Measurements from ENCODE around the gene ZDHHC1. TPM values are rescaled to one million over a fixed set of nuclear protein-coding genes. Genes with fewer than 3 reads are reported as not detected.

Gene ZDHHC1
- total RNA-seq, 4 donors from 2014 or later: 7.1 to 36.3 (median 20.5) TPM

GRCh38 chr16:67456391-67457081, 40.3 kb upstream of the ZDHHC1 start:
- TF ChIP-seq EP300 (IDR thresholded peaks at IDR 0.05; ENCODE audit: low read depth) (no peak), POLR2A (IDR thresholded peaks at IDR 0.05) (peak; percentile 69), POLR2AphosphoS5 (IDR thresholded peaks at IDR 0.05) (peak in 2 of 3 donors; percentile 68 to 77)
- TF ChIP-seq, protein P1, sequence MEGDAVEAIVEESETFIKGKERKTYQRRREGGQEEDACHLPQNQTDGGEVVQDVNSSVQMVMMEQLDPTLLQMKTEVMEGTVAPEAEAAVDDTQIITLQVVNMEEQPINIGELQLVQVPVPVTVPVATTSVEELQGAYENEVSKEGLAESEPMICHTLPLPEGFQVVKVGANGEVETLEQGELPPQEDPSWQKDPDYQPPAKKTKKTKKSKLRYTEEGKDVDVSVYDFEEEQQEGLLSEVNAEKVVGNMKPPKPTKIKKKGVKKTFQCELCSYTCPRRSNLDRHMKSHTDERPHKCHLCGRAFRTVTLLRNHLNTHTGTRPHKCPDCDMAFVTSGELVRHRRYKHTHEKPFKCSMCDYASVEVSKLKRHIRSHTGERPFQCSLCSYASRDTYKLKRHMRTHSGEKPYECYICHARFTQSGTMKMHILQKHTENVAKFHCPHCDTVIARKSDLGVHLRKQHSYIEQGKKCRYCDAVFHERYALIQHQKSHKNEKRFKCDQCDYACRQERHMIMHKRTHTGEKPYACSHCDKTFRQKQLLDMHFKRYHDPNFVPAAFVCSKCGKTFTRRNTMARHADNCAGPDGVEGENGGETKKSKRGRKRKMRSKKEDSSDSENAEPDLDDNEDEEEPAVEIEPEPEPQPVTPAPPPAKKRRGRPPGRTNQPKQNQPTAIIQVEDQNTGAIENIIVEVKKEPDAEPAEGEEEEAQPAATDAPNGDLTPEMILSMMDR (IDR thresholded peaks at IDR 0.05): peak; percentile 60 to 89 (median 71)
- in situ Hi-C loops (cut with MboI; ENCODE audit: low pct_ligation_motif_present in 1 of 4, low pct_unique_long_range_greater_than_20kb in 1 of 4, low sequenced_read_pairs in 3 of 4): no loop called here

GRCh38 chr16:67454852-67455251, 38.6 kb upstream of the ZDHHC1 start:
- Histone ChIP-seq H3K36me3 (peaks cover 0 to 5% (median 0%) of the 10 kb centered on the region in 4 donors), H3K27me3 (no peaks in the 10 kb centered on the region), H3K27ac (peak overlapping the region in 2 of 4 donors; percentile 86 to 94), H3K9me3 (no peaks in the 10 kb centered on the region), H3K4me1 (peaks cover 56 to 86% (median 76%) of the 10 kb centered on the region in 4 donors), H3K4me3 (no peak overlapping the region)
- intact Hi-C loops (cut with DNase I; ENCODE audit: low total_unique reads): no loop called here
- WGBS, 2 donors (ENCODE audit: low coverage in 1 of 2): 92 to 100% methylated on average over 1 to 6 of the region's 6 CpGs
- TF ChIP-seq POLR2AphosphoS5 (IDR thresholded peaks at IDR 0.05): no peak
- TF ChIP-seq POLR2A (IDR thresholded peaks at IDR 0.05): no peak
- TF ChIP-seq, protein P1 (IDR thresholded peaks at IDR 0.05): no peak
- no peak for TF ChIP-seq EP300 (IDR thresholded peaks at IDR 0.05; ENCODE audit: low read depth)
- in situ Hi-C loops (cut with MboI; ENCODE audit: low pct_ligation_motif_present in 1 of 4, low pct_unique_long_range_greater_than_20kb in 1 of 4, low sequenced_read_pairs in 3 of 4): no loop called here
- DNase-seq: no peak

More at GRCh38 chr16:67456391-67457081, 40.3 kb upstream of the ZDHHC1 start:
- Histone ChIP-seq H3K9me3 (no peaks in the 10 kb centered on the region), H3K4me3 (peak overlapping the region in 1 of 4 donors; percentile 41), H3K36me3 (peaks cover 0 to 5% (median 0%) of the 10 kb centered on the region in 4 donors), H3K27me3 (no peaks in the 10 kb centered on the region), H3K4me1 (peaks cover 58 to 86% (median 77%) of the 10 kb centered on the region in 4 donors), H3K27ac (peak overlapping the region; percentile 85 to 95 (median 94))
- peak; percentile 83 for DNase-seq
- 36% methylated on average over 6 of the region's 6 CpGs; no CpG with 5 or more reads in 1 of the 2 donors for WGBS, 2 donors (ENCODE audit: low coverage in 1 of 2)
- intact Hi-C loops (cut with DNase I; ENCODE audit: low total_unique reads): no loop called here

DNA sequence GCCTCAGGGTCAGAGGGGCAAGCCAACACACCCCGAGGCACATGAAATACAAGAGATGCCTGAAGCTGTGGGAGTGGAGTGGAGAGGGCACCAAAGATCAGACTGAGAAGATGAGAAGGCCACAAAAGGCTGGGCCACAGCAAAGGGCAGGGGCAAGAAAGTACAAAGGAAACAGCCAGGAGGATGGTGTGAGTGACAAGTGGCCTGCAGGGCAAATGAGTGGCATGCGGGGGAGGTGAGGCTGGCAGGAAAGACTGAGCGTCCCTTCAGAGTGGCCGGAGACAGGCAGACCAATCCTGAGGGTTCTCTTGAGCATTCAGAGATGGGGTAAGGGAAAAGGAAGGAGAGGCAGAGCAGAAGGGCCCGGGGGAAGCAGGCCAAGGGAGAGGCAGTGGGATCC, 37.8 kb upstream of the ZDHHC1 start:
- peaks cover 0 to 5% (median 0%) of the 10 kb centered on the region in 4 donors for H3K36me3 ChIP-seq
- peak overlapping the region; percentile 80 to 94 (median 87) for H3K27ac ChIP-seq
- DNase-seq: no peak
- in situ Hi-C loops (cut with MboI; ENCODE audit: low pct_ligation_motif_present in 1 of 4, low pct_unique_long_range_greater_than_20kb in 1 of 4, low sequenced_read_pairs in 3 of 4) (no loop called here), intact Hi-C loops (cut with DNase I; ENCODE audit: low total_unique reads) (no loop called here)
- no peaks in the 10 kb centered on the region for H3K9me3 ChIP-seq
- WGBS, 2 donors (ENCODE audit: low coverage in 1 of 2): 94 to 95% methylated on average over 3 to 5 of the region's 5 CpGs
- no peak overlapping the region for H3K4me3 ChIP-seq
- peaks cover 56 to 86% (median 75%) of the 10 kb centered on the region in 4 donors for H3K4me1 ChIP-seq
- no peak for TF ChIP-seq EP300 (IDR thresholded peaks at IDR 0.05; ENCODE audit: low read depth)
- no peak for TF ChIP-seq POLR2A (IDR thresholded peaks at IDR 0.05)
- TF ChIP-seq, protein P1 (IDR thresholded peaks at IDR 0.05): no peak
- no peak for TF ChIP-seq POLR2AphosphoS5 (IDR thresholded peaks at IDR 0.05)
- H3K27me3 ChIP-seq: no peaks in the 10 kb centered on the region

GRCh38 chr16:67451704-67452435, 35.6 kb upstream of the ZDHHC1 start:
- no peaks in the 10 kb centered on the region for H3K9me3 ChIP-seq
- H3K4me3 ChIP-seq: no peak overlapping the region
- WGBS, 2 donors (ENCODE audit: low coverage in 1 of 2): 43% methylated on average over 2 of the region's 2 CpGs; no CpG with 5 or more reads in 1 of the 2 donors
- intact Hi-C loops (cut with DNase I; ENCODE audit: low total_unique reads) (no loop called here), in situ Hi-C loops (cut with MboI; ENCODE audit: low pct_ligation_motif_present in 1 of 4, low pct_unique_long_range_greater_than_20kb in 1 of 4, low sequenced_read_pairs in 3 of 4) (no loop called here)
- no peaks in the 10 kb centered on the region for H3K27me3 ChIP-seq
- DNase-seq: peak; percentile 57
- peaks cover 0 to 5% (median 0%) of the 10 kb centered on the region in 4 donors for H3K36me3 ChIP-seq
- peak overlapping the region; percentile 80 to 94 (median 87) for H3K27ac ChIP-seq
- TF ChIP-seq EP300 (IDR thresholded peaks at IDR 0.05; ENCODE audit: low read depth) (no peak), POLR2AphosphoS5 (IDR thresholded peaks at IDR 0.05) (peak in 2 of 3 donors; percentile 39 to 64), POLR2A (IDR thresholded peaks at IDR 0.05) (peak; percentile 21)
- TF ChIP-seq, protein P1 (IDR thresholded peaks at IDR 0.05): no peak
- H3K4me1 ChIP-seq: peaks cover 54 to 86% (median 73%) of the 10 kb centered on the region in 4 donors
